AG04450 (cell line): ENCODE results near the gene CNR2. TPM values are rescaled to one million over a fixed set of nuclear protein-coding genes. Genes with fewer than 3 reads are reported as not detected.

Experiments used
- CTCF ChIA-PET: fragments of 300-600, 350-600 bp; formaldehyde crosslinking; extraction: SDS; loops from one replicate; lab custom pipeline; 2022; ENCODE audit warnings: antibody characterized with exemption, inconsistent platforms; lab: Charles Lee
- POLR2A ChIA-PET: fragments of 350-600 bp; formaldehyde crosslinking; extraction: SDS; loops from one replicate; lab custom pipeline; 2021; ENCODE audit warnings: antibody characterized with exemption, inconsistent platforms; lab: Yijun Ruan, JAX
- DNase-seq: peaks from one replicate; pipeline ENCODE4 v3.0.0-alpha.2; 2011; ENCODE audit warnings: low read depth, low spot score
- H3K27ac ChIP-seq: one replicate; pipeline ENCODE4 v1.5.1; 2012; ENCODE audit warnings: low read depth, low read length, control low read depth
- H3K27me3 ChIP-seq: one replicate; pipeline ENCODE4 v1.6.0; 2012; ENCODE audit warnings: low read length; ENCODE audit not compliant: control insufficient read depth, insufficient read depth
- H3K4me3 ChIP-seq: 2 replicates; pipeline ENCODE4 v1.5.1; 2011; ENCODE audit warnings: mild to moderate bottlenecking, low read depth, low read length, control low read depth
- H3K9me3 ChIP-seq: 2 replicates; pipeline ENCODE4 v1.5.1; 2012; ENCODE audit warnings: low read length; ENCODE audit not compliant: control insufficient read depth, insufficient read depth
- CTCF ChIP-seq: IDR thresholded peaks from 2 replicates; pipeline ENCODE4 v1.5.1; 2011; ENCODE audit warnings: low read depth, low read length, control low read depth, inconsistent platforms
- polyA plus RNA-seq: library from polyadenylated mRNA; depleted of rRNA; stranded (reverse); fragments of >200 nt; gene quantifications from 2 replicates; pipeline ENCODE4 v1.2.3, GENCODE V29; 2011

The CNR2 gene
- polyA plus RNA-seq, 1 experiment: not detected

- DNase-seq: no peak
- no peak for TF ChIP-seq CTCF
- no peak overlapping the region for H3K27ac ChIP-seq
- ChIA-PET POLR2A (no interaction called here), CTCF (interaction anchor here (0.6 to 0.9 kb wide), 2 partner anchors 14 to 241 kb away, joined by 3 read pairs; no protein-coding TSS in a partner anchor)
- H3K27me3 ChIP-seq: no peaks in the 10 kb centered on the region
- H3K9me3 ChIP-seq: no peaks in the 10 kb centered on the region; the same call in 1 of the 2 replicates
- H3K4me3 ChIP-seq: no peak overlapping the region
These were observed 43.9 kb upstream of the CNR2 start for GRCh38 chr1:23957096-23957495.

- H3K27ac ChIP-seq: no peak overlapping the region
- ChIA-PET CTCF (interaction anchor here (1.0 to 1.5 kb wide), 2 partner anchors 75 to 144 kb away, joined by 3 read pairs; no protein-coding TSS in a partner anchor), POLR2A (interaction anchor here (0.6 kb wide), 1 partner anchor 54 kb away, joined by 8 read pairs; no protein-coding TSS in a partner anchor)
- TF ChIP-seq CTCF: no peak
- no peak for DNase-seq
- H3K4me3 ChIP-seq: no peak overlapping the region
- H3K27me3 ChIP-seq: no peaks in the 10 kb centered on the region
- H3K9me3 ChIP-seq: no peaks in the 10 kb centered on the region
These were observed 39.9 kb upstream of the CNR2 start for GRCh38 chr1:23953020-23953419.

- no peak for TF ChIP-seq CTCF
- no peak overlapping the region for H3K4me3 ChIP-seq
- DNase-seq: no peak
- no peak overlapping the region for H3K27ac ChIP-seq
- ChIA-PET POLR2A (no interaction called here), CTCF (no interaction called here)
- no peaks in the 10 kb centered on the region for H3K9me3 ChIP-seq
- peaks cover 14% of the 10 kb centered on the region for H3K27me3 ChIP-seq
These were observed 34.2 kb upstream of the CNR2 start for GRCh38 chr1:23947366-23947765.

GRCh38 chr1:23936481-23937176 lies 23.5 kb upstream of the CNR2 start:
- H3K27me3 ChIP-seq: peaks cover 2% of the 10 kb centered on the region
- ChIA-PET CTCF (no interaction called here), POLR2A (no interaction called here)
- TF ChIP-seq CTCF: no peak
- H3K4me3 ChIP-seq: no peak overlapping the region
- no peak for DNase-seq
- H3K9me3 ChIP-seq: no peaks in the 10 kb centered on the region; the same call in 1 of the 2 replicates
- no peak overlapping the region for H3K27ac ChIP-seq

- peaks cover 8% of the 10 kb centered on the region for H3K27me3 ChIP-seq
- ChIA-PET POLR2A (interaction anchor here (0.7 kb wide), 1 partner anchor 88 kb away, joined by 5 read pairs; no protein-coding TSS in a partner anchor), CTCF (interaction anchor here (0.9 to 1.0 kb wide), 2 partner anchors 97 to 160 kb away, joined by 3 read pairs; no protein-coding TSS in a partner anchor)
- no peak overlapping the region for H3K27ac ChIP-seq
- no peaks in the 10 kb centered on the region; the same call in 1 of the 2 replicates for H3K9me3 ChIP-seq
- H3K4me3 ChIP-seq: no peak overlapping the region; the same call in 1 of the 2 replicates
- DNase-seq: no peak
- TF ChIP-seq CTCF: no peak
These were observed 18.3 kb upstream of the CNR2 start for GRCh38 chr1:23931491-23931880.
